ENCODE data around the gene HEG1. TPM values are rescaled to one million over a fixed set of nuclear protein-coding genes. Genes with fewer than 3 reads are reported as not detected.

Gene HEG1
- total RNA-seq, 1 experiment from 2014 or later = 1.2 TPM

DNA sequence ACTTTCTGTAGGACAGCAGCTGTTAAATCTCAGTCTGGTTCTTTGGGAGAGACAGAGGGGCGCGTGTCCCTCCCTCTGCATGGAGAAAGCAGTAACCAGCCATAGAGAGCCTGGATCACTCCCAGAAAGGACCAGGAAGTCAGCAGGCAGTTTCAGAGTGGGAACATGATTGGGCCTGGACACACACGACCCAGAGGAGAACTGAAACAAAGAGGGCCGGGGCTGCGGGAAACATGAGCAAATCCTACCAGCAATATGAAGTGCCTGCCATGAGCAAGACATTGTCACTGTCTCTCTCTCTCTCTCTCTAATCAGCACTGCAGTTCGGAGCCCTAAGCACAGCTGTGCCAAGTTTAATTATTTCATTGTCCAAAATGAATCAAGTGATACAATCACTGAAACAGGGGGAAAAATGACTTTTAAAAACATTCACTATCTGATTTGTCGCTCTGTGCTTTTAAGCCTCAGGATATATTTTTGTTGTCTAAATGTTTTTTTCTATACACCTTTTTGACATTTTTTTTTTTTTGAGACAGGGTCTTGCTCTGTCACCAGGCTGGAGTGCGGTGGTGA, 138.9 kb downstream of the HEG1 start:
- Histone ChIP-seq H3K4me1 (ENCODE audit: insufficient read depth, low read length) (no peaks in the 10 kb centered on the region), H3K4me3 (ENCODE audit: low read length) (no peak overlapping the region), H3K36me3 (ENCODE audit: low read depth, low read length) (no peaks in the 10 kb centered on the region), H3K9me3 (ENCODE audit: low read length) (no peaks in the 10 kb centered on the region), H2AFZ (ENCODE audit: low read length) (no peak overlapping the region), H3K4me2 (ENCODE audit: low read length) (no peak overlapping the region), H3F3A (ENCODE audit: low read length, unreplicated experiment) (no peaks in the 10 kb centered on the region), H3K79me2 (ENCODE audit: low read length) (no peaks in the 10 kb centered on the region), H3K9ac (ENCODE audit: low read length) (no peak overlapping the region), H3K27ac (ENCODE audit: low read length) (no peak overlapping the region), H4K20me1 (ENCODE audit: low read length) (no peaks in the 10 kb centered on the region), H3K9me2 (replicated peaks; ENCODE audit: low read length) (no peaks in the 10 kb centered on the region), H3K27me3 (ENCODE audit: low read length) (no peaks in the 10 kb centered on the region)
- no peak for ATAC-seq
- DNase-seq = no peak
- BruUV-seq (replicated peaks) = no TSS peak
- intact Hi-C loops (cut with micrococcal nuclease) = no loop called here
- CTCF ChIA-PET = no interaction called here
- TF ChIP-seq EZH2 (IDR thresholded peaks at IDR 0.05; ENCODE audit: low read length, unreplicated experiment) = no peak
- TF ChIP-seq, protein P1, sequence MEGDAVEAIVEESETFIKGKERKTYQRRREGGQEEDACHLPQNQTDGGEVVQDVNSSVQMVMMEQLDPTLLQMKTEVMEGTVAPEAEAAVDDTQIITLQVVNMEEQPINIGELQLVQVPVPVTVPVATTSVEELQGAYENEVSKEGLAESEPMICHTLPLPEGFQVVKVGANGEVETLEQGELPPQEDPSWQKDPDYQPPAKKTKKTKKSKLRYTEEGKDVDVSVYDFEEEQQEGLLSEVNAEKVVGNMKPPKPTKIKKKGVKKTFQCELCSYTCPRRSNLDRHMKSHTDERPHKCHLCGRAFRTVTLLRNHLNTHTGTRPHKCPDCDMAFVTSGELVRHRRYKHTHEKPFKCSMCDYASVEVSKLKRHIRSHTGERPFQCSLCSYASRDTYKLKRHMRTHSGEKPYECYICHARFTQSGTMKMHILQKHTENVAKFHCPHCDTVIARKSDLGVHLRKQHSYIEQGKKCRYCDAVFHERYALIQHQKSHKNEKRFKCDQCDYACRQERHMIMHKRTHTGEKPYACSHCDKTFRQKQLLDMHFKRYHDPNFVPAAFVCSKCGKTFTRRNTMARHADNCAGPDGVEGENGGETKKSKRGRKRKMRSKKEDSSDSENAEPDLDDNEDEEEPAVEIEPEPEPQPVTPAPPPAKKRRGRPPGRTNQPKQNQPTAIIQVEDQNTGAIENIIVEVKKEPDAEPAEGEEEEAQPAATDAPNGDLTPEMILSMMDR (conservative IDR thresholded peaks at IDR 0.05; ENCODE audit: low read depth, low read length) = no peak
- POLR2A ChIA-PET (ENCODE audit: unreplicated experiment) = no interaction called here

Other genes with a start within 250 kb of the HEG1 start
- gene ITGB5, start 168.6 kb downstream of the HEG1 start, total RNA-seq (2014; rRNA removed) = 67.2 and 89.4 TPM in 2 replicates
- gene MUC13, start 121.2 kb downstream of the HEG1 start, total RNA-seq (2014; rRNA removed) = 0.04 TPM in 1 of 2 replicates, not detected in the other
- 11.0 and 11.7 TPM in 2 replicates for gene SLC12A8, start 156.8 kb upstream of the HEG1 start, total RNA-seq (2014; rRNA removed)